Epithelial cell of esophagus (primary cell): ENCODE results near the gene PNPLA5.

Experiments used
- DNase-seq: peaks from one replicate; pipeline ENCODE4 v3.0.0; 2010; ENCODE audit warnings: low read depth
- H3K4me3 ChIP-seq: 2 replicates; pipeline ENCODE4 v1.5.1; 2011; ENCODE audit warnings: mild to moderate bottlenecking, low read length, control low read depth
- CTCF ChIP-seq: IDR thresholded peaks from 2 replicates; pipeline ENCODE4 v1.5.1; 2011; ENCODE audit warnings: low read depth, mild to moderate bottlenecking, low read length, control low read depth, inconsistent platforms; ENCODE audit not compliant: insufficient read depth; ENCODE audit errors: missing control alignments

Gene PNPLA5

GRCh38 chr22:43883012-43883661 is 8.7 kb downstream of the PNPLA5 start:
- peak; percentile 82 for TF ChIP-seq CTCF
- DNase-seq, result peak; percentile 84
- no peak overlapping the region for H3K4me3 ChIP-seq

GRCh38 chr22:43882122-43882767 is 9.6 kb downstream of the PNPLA5 start:
- TF ChIP-seq CTCF, result no peak
- DNase-seq, result no peak
- H3K4me3 ChIP-seq, result no peak overlapping the region

- H3K4me3 ChIP-seq, result no peak overlapping the region
- DNase-seq, result no peak
- TF ChIP-seq CTCF, result no peak
These were observed 10.4 kb downstream of the PNPLA5 start for GRCh38 chr22:43881091-43882061.

GRCh38 chr22:43880541-43880991 is 11.2 kb downstream of the PNPLA5 start:
- TF ChIP-seq CTCF, result no peak
- DNase-seq, result no peak
- H3K4me3 ChIP-seq, result no peak overlapping the region

GRCh38 chr22:43879901-43880540 is 11.8 kb downstream of the PNPLA5 start:
- TF ChIP-seq CTCF, result no peak
- DNase-seq, result no peak
- H3K4me3 ChIP-seq, result no peak overlapping the region

GRCh38 chr22:43878831-43879550 is 12.8 kb downstream of the PNPLA5 start:
- H3K4me3 ChIP-seq, result no peak overlapping the region
- TF ChIP-seq CTCF, result no peak
- no peak for DNase-seq
